ENCODE data around the gene RTP4.

Gene RTP4

GRCh38 chr3:187369089-187369447, 883 bp downstream of the RTP4 start:
- DNase-seq (ENCODE audit: low spot score): no peak

- DNase-seq (ENCODE audit: low spot score): no peak
These were observed 1.9 kb downstream of the RTP4 start for GRCh38 chr3:187370051-187370450.

GRCh38 chr3:187375581-187375980, 7.4 kb downstream of the RTP4 start:
- no peak for DNase-seq (ENCODE audit: low spot score)

GRCh38 chr3:187377842-187378241, 9.7 kb downstream of the RTP4 start:
- DNase-seq (ENCODE audit: low spot score): no peak

- DNase-seq (ENCODE audit: low spot score): no peak
These were observed 14.5 kb downstream of the RTP4 start for GRCh38 chr3:187382609-187383151.

- DNase-seq (ENCODE audit: low spot score): no peak
These were observed 15.1 kb downstream of the RTP4 start for GRCh38 chr3:187383246-187383645.

GRCh38 chr3:187385296-187385695, 17.1 kb downstream of the RTP4 start:
- no peak for DNase-seq (ENCODE audit: low spot score)

GRCh38 chr3:187396661-187397060, 28.5 kb downstream of the RTP4 start:
- no peak for DNase-seq (ENCODE audit: low spot score)

GRCh38 chr3:187398955-187399354, 30.8 kb downstream of the RTP4 start:
- no peak for DNase-seq (ENCODE audit: low spot score)

GRCh38 chr3:187400756-187401155, 32.6 kb downstream of the RTP4 start:
- no peak for DNase-seq (ENCODE audit: low spot score)

GRCh38 chr3:187401856-187402255, 33.7 kb downstream of the RTP4 start:
- DNase-seq (ENCODE audit: low spot score): no peak

GRCh38 chr3:187403768-187404288, 35.6 kb downstream of the RTP4 start:
- peak; percentile 80 for DNase-seq (ENCODE audit: low spot score)

- DNase-seq (ENCODE audit: low spot score): no peak
These were observed 38.7 kb downstream of the RTP4 start for GRCh38 chr3:187406927-187407326.

GRCh38 chr3:187411991-187412781, 44.0 kb downstream of the RTP4 start:
- DNase-seq (ENCODE audit: low spot score): peak; percentile 46

Measured in SW480 (cell line).